ENCODE results near the gene FOXP1. TPM values are rescaled to one million over a fixed set of nuclear protein-coding genes. Genes with fewer than 3 reads are reported as not detected.

The FOXP1 gene
- total and polyA plus RNA-seq, 2 of the 13 experiments (the other 11 are each of a cell fraction or from before 2014, with no cell fraction given): 40.4 to 59.0 TPM

- H4K20me1 ChIP-seq (ENCODE audit: insufficient read depth, low read length): no peaks in the 10 kb centered on the region
- no peak overlapping the region for H3K4me2 ChIP-seq (ENCODE audit: low read depth, low read length)
- TF ChIP-seq RBM39 (IDR thresholded peaks at IDR 0.05; ENCODE audit: low read depth, low read length, poor library complexity, severe bottlenecking) (no peak), TBX3 (IDR thresholded peaks at IDR 0.05; ENCODE audit: borderline replicate concordance) (no peak), ZNF432 (CRISPR knock-in tag; IDR thresholded peaks at IDR 0.05; ENCODE audit: borderline replicate concordance) (no peak), IRF2 (CRISPR knock-in tag; IDR thresholded peaks at IDR 0.05) (no peak), MTA3 (CRISPR knock-in tag; IDR thresholded peaks at IDR 0.05) (no peak), MTERF4 (CRISPR knock-in tag; IDR thresholded peaks at IDR 0.05) (no peak), CCAR2 (optimal IDR thresholded peaks at IDR 0.05; ENCODE audit: low read depth, low read length) (no peak), EHMT2 (IDR thresholded peaks at IDR 0.05; ENCODE audit: borderline replicate concordance, low read depth, low read length) (no peak), ZNF468 (CRISPR knock-in tag; IDR thresholded peaks at IDR 0.05) (no peak), NPAS2 (CRISPR knock-in tag; IDR thresholded peaks at IDR 0.05; ENCODE audit: borderline replicate concordance) (no peak), EED (CRISPR knock-in tag; IDR thresholded peaks at IDR 0.05) (no peak), ZNF33A (CRISPR knock-in tag; IDR thresholded peaks at IDR 0.05; ENCODE audit: borderline replicate concordance) (no peak)
- H3K9ac ChIP-seq (ENCODE audit: insufficient read depth, low read depth, low read length): no peak overlapping the region
- ATAC-seq: no peak
- H3K27ac ChIP-seq (ENCODE audit: extremely low read length, insufficient read depth, low read length): no peak overlapping the region
- WGBS (ENCODE audit: low lambda C conversion rate): 96% methylated on average over 4 of the region's 4 CpGs
- H3K27me3 ChIP-seq (ENCODE audit: control insufficient read depth in 1 of 2, insufficient read depth in 2 of 2, low read length in 2 of 2): no peaks in the 10 kb centered on the region
- no peaks in the 10 kb centered on the region for H3K9me3 ChIP-seq (ENCODE audit: low read length)
- POLR2A ChIA-PET: interaction anchor here (1.5 kb wide), 1 partner anchor 28 kb away, joined by 5 read pairs; no protein-coding TSS in a partner anchor
- BruUV-seq (replicated peaks): no TSS peak
- no peak overlapping the region for H2AFZ ChIP-seq (ENCODE audit: low read length)
- DNase-seq (ENCODE audit: low spot score): no peak
- CTCF ChIA-PET (ENCODE audit: low intra/inter-chr PET ratio, low total read pairs): no interaction called here
- no peak overlapping the region for H3K4me3 ChIP-seq (replicated peaks in 1 of 3; ENCODE audit: insufficient read depth in 1 of 3, low read depth in 2 of 3, low read length in 3 of 3)
- peaks cover 1 to 4% of the 10 kb centered on the region in 2 experiments; a peak in 2 of 5 replicates for H3K36me3 ChIP-seq (replicated peaks in 1 of 2; ENCODE audit: control insufficient read depth in 1 of 2, insufficient read depth in 2 of 2, low read length in 2 of 2)
- no peak for FAIRE-seq
- intact Hi-C loops (cut with micrococcal nuclease; ENCODE audit: unreplicated experiment) (no loop called here), in situ Hi-C loops (cut with HindIII; ENCODE audit: extremely low pct_ligation_motif_present, low pct_unique_long_range_greater_than_20kb) (no loop called here)
- peaks cover 4% of the 10 kb centered on the region for H3K79me2 ChIP-seq (ENCODE audit: insufficient read depth, low read length)
- peaks cover 24% of the 10 kb centered on the region for H3K4me1 ChIP-seq (ENCODE audit: insufficient read depth, low read length)
Observed at GRCh38 chr3:71238355-71238757, 345.2 kb downstream of the FOXP1 start.
